Activated CD4-positive, alpha-beta T cell treated with anti-CD3 and anti-CD28 coated beads, Interleukin-2, Interleukin-6, amounts not matched to agents 100 ng/mL and 50 ng/mL, durations not matched to agents 16 hours and 8 hours (primary cell): Measurements from ENCODE around the gene COX17.
"Not testable (repeated sequence)": the region's sequence is repeated elsewhere in the genome, so short reads cannot be mapped to it uniquely, and the experiment has no call there.

ENCODE experiments used
- DNase-seq: peaks from one replicate; pipeline ENCODE4 v3.0.0-alpha.2; 2020

The COX17 gene, protein sequence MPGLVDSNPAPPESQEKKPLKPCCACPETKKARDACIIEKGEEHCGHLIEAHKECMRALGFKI

DNA sequence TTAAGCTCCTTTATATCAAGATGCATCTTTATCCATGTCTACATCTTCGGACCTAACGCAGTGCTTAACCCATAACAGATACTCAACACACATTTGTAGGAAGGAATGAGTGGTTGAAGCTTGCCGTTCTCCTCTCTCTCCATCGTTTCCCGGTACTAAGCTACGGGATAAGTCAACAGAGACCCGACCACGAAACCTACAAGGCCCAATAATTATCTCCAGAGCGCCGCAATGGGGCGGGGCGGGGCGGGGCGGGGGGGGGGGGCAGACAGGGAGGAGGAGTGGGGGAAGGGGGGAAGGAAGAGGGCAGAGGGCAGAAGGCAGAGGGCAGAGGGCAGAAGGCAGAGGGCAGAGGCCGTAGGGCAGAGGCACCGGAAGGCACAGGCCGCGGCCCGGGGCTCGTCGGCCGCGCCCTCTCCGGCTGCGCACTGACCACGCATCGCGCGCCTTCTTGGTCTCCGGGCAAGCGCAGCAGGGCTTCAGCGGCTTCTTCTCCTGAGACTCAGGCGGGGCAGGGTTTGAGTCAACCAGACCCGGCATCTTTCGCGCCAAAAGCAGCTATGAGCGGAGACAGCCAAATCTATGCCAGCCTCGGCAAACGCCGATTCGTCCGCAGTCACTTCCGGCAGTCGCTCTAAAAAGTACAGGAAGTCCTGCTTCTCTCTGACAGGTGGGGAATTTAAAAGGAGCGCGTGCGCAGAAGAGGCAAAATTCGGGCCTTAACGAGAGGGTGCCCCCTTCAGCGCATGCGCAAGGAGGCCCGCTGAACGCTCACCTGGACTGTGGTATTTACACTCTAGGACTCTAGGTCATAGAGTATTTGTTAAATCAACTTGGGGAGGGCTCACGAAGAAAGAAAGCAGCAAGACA is at the start of gene COX17:
Gene COX17 (minus strand): TSS at position 636 of the 870 bp plus-strand sequence. CDS start 96 bp downstream, at position 540.
- peak; percentile 98 for DNase-seq

DNA sequence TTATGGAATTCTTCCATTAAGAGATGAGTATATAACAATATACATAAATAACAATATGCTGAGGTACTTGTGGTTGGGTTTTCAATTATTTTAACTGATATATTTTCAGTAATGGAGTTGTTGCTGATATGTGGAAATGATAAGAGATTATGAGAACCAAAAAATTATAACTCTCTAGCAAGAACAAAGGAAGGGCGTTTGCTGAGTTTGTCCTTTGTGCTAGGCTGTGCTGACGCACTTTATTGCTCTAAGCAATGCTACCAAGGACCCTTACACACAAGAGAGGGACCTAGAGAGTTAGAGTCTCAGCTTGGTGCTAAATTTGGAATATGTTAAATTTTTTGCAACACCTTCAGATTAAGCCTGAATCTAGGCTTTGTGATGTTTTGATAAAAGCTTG is 49.7 kb upstream of the COX17 start:
- no peak for DNase-seq

DNA sequence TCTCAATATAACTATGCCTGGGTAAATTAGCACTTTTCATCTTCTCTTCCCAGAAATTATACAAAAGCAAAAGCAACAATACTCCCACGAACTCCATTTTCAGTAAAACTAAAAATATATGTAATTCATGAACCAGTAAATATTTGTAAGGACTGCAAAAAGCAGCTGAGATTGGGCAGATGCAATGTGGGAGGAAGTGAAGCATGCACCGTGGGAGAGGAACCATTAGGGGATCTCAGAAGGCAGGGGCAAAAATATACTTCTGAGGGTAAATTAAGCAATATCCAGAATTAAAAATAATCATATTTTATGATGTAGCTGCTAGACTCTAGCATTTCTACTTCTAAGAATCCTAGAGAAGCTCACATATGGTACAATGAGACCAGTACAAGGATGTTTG is 45.8 kb upstream of the COX17 start:
- DNase-seq = no peak

DNA sequence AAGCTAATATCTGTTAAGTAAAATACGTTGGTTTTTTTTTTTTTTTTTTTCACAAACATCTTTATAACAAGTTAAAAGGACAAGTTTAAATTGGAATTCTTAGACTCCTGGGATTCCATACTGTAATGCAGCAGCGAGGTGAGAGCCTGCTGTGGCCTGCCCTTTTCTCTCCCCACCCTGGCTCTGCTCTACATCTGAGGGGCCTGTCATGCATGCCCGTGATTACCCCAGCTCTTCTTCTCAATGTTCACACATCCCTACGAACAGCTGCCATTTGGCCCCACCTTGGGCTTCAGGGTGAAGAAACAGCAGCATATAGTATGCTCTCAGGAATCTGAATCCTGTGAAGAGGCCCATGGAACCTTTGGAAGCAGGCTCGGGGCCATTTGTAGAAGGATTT is 40.3 kb upstream of the COX17 start:
- no peak for DNase-seq

DNA sequence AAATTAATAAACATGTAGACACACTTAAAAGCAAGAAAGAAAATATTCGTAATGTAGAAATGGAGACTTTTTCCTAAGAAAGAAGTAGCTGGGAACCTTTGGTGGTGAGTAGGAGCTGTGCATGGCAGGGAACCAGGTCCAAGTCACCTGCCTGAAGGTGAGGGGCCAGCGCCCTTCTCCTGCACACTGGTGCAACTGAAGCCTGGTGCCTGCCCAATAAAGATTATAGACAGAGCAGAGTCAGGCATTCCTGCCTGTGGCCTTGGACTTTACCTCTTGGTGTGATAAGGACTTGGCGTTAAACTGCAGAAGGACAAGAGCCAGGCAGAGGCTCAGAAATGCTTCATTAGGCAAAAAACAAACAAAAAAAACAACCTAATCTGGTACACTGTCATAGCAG is 39.8 kb upstream of the COX17 start:
- DNase-seq = no peak

DNA sequence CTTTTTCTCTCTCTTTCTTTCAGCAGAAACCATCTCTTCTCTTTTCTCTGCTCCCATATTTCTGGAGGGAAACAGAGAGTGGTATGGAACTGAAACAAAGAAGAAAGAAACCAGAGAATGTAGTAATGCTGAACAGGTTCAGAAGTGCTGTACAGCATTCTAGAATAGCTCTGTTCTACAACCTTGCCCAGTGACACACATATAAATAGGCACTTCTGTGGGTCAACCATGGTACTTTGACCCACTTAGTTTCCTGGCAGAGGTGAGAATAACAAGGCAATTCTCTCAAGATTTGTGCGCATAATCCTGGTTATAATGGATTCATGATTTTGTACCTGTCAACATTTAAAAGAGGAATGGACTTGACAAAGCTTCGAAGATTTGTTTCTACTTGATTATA is 37.9 kb upstream of the COX17 start:
- no peak for DNase-seq

DNA sequence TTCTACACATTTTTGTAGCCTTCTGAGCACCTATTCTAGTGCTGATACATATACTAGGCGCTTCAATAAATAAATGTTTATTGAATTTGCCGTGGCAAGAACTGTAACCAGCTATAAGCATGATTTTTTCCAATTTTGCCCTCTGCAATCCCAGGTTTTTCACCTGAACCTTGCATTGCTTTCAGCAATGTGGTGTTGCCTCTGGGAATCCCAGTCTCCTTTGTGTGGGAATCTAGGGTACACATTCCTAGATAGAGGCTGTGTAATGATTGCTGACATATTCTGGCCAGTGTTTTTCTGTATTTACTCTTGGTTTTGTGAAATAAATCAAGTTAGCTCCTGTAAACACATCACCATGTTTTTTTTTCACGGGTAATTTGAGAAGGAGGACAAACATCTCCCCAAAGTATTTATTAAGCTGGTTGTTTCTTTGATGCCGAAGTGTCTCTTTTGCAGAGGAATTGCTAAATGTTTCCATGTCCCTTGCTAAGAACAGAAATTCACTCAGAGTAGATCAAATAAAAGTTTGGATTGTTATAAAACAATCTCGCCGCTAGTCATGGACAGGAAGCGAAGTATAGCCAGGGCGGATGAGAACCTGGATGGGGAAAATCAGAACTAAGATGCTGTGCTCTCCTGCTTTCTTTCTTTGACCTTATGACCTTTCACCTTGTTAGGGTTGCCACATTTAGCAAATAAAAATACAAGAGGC is 26.8 kb upstream of the COX17 start:
- DNase-seq = no peak

DNA sequence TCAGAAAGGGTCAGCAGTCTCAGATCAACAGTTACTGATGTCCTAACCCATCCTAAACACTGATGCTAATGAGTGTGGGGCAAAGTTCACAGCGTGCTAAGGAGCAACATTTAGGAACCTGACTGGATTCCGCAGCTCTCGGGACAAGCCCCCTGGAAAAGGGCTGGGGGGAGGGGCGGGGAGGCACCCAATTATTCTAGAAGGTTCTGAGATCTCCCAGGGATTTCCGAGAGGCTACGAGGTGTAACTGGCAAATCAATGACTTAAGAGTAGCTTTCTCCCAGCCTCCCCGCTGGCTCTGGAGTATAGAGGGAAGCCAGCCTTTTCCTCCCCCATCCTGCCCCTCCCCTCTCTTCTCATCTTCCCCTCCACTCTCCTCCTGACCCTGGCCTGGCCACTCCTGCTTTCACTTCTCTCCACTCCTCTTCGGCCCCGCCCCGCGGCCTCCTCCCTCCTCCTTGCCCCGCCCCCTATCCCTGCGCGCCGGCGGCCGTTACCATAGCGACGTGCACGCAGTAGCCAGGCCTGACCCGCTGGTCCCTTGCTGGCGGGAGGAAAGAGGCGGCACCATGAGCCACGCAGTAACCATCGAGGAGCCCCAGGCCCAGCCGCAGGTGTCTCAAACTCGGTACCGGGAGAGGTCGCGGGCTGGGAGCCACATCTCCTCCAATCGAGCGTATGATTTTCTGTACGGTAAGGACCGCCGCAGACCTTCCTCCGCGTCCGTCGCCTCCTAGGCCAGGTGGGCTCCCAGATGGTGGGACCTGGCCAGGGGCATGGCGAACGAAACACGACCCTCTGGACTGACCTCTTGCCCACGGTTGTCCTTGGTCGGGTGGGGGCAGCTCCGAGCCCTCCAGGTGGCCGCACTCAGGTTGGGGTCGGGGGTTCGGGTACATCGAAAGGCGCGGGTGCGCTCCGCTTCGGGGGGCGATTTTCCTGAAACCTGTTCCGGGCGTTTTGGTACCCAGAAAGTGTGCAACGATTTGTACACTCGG is 25.6 kb upstream of the COX17 start, which contains the start of gene CFAP91:
Gene CFAP91 (plus strand): TSS at position 493 of the 998 bp plus-strand sequence. CDS start 77 bp downstream, at position 570.
- peak; percentile 89 for DNase-seq

DNA sequence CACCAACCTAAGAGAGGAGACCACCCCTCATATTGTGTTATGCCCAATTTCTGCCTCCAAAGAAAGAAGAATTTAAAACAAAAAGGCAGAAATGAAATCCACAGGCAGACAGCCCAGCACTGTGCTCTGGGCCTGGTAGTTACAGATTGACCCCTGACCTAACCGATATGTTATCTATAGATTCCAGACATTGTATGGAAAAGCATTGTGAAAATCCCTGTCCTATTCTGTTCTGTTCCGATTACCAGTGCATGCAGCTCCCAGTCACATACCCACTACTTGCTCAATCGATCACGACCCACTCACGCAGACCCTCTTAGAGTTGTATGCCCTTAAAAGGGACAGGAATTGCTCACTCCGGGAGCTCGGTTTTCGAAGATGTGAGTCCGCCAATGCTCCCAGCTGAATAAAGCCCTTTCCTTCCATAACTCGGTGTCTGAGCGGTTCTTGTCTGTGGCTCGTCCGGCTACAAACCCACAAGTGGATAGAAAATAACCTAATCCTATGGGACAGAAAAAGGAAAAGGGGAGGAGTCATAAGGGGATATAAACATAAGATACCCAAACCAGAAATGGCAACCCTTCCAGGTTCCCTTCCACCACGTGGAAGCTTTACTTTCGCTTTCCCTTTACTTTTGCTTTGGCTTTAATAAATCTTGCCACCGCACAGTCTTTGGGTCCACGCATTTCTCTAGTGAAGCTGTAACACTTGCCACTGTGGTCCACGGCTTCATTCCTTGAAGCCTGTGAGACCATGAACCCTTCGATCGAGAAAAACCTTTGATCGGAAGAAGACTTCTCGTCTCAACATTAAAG is 23.9 kb upstream of the COX17 start:
- DNase-seq = no peak

DNA sequence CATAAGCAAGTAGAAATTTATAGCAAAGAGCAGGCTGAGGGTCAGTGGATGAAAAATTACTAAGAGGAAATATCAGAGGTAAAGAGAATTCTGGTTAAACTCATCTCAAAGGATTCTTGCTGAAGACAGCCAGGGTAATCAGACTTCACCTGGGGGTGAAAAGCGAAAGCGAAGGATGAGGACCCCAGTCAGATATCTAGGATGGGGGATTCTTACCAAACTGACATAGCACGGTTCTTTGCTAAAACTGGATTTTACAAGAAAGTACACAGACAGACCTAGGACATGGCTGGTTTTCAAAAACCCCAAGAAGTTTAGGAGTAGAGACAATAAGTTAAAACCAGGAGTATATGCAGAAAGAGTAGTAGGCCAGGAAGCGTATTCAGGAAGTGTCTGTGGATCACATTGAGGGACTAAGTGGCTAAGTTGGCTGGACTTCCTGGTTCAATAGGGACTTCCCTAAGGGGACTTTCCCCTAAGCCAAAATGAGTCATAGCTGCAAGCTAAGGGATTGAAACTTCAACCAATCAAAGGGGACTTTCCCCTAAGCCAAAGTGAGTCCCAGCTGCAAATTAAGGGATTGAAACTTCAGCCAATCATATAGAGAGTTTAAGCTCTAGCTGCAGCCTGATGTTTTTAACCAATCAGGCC is 23.2 kb upstream of the COX17 start:
- DNase-seq = peak; percentile 81

DNA sequence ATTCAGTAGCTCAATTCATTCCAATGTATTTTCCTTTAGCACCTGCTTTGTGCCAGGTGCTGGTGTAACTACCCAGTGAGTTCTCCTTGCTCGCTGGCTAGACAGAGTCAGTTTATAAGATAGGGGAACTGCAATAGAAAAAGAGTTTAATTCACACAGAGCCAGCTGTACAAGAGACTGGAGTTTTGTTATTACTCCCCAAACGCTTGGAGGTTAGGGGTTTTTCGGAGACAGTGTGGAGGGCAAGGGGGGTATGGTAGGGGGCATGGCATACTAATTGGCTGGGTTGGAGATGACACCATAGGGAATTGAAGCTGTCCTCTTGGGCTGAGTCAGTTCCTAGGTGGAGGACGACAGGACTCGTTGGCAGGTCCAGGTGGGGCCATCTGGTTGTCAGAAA is 20.2 kb upstream of the COX17 start:
- no peak for DNase-seq

DNA sequence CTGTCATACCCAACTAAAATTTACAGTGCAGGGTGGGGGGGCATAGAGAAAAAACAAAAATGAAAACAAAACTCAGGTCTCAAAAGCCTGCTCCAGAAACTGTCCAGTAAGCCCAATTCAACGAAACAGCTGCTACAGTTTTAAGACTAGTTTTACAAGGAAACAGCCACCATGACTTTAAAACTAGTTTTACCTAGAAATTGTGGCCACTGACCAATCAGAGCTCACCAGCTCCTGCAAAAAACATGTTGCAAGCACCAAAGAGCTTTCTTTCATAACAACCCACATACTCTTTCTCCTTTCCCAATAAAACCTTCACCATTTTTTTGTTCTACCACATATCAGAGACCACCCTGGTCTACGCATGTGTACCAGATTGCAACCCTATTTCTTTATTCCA is 18.3 kb upstream of the COX17 start:
- no peak for DNase-seq

DNA sequence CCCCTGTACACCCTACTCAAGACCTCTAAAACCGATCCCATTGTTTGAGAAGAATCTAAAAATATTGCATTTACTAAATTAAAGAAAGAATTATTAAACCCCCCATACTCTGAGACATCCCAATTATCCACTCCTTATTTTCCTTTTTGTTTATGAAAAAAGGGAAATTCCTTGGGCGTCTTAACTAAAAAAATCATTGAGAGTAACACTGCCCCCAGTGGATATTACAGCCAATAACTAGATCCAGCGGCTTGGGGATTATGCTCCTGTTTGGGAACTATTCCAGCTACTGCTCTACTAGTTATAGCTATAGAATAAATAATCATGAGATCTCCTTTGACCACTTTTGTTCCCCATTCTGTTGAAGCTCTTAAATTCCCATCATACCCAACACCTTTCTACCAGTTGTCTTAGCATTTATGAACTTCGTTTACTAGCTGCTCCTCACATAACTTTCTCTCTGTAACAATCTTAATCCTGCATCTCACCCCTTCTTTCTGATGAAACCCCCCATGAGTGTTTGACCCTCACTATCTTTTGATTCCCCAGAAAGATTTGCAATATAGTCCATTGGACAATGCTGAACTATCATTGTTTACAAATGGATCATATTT is 12.9 kb upstream of the COX17 start:
- no peak for DNase-seq

DNA sequence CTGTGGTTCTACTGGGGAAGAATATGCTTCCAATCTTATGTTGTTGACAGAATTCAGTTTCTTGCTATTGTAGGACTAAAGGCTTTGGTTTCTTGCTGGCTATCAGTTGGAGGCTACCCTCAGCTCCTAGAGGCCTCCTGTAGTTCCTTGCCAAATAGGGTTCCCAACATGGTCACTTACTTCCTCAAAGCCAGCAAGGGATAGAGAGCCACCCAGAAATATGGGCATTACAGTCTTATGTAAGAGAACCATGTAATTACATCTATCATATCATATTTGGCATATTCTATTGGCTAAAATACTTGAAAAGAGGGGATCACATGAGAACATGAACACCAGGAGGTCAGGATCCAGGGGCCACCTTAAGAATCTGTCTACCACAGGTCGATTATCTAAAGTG is 6.2 kb upstream of the COX17 start:
- DNase-seq = no peak

DNA sequence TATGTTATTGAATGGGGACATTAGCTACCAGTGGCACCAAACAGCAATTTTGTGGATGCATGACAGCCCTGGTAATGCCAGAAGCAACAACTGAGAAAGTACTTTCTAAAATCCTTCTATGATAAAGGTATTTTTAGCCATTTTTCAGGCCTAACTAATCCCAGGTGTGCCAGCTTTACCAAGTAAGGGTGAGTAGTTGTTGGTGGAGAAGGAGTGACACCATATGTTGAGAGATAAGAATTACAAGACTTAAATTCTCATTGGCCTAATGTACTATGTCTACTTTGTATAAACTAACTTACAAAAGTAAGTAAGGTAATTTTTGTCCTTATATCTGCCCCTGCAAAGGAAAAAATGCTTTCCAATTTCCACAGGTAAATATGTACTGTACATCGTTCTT is 4.1 kb upstream of the COX17 start:
- DNase-seq = peak; percentile 56

DNA sequence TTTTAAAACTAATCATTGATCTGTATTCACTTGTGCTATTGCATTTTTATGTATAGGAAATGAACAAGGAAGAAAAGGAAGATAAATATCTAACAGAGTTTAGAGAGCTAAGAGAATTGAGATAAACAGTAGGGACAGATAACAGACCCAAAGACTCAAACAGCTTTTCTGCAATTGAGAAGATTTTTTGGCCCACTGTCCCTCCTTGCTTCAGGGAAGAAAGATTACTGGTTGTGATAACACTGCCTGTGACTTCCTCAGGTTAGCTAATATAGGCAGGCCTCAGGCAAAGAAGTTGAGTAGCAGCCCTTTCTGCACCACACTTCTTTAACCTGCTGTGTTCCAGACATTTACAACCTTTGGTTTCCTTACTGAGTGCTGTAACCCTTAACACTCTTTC is 2.7 kb upstream of the COX17 start:
- no peak for DNase-seq

DNA sequence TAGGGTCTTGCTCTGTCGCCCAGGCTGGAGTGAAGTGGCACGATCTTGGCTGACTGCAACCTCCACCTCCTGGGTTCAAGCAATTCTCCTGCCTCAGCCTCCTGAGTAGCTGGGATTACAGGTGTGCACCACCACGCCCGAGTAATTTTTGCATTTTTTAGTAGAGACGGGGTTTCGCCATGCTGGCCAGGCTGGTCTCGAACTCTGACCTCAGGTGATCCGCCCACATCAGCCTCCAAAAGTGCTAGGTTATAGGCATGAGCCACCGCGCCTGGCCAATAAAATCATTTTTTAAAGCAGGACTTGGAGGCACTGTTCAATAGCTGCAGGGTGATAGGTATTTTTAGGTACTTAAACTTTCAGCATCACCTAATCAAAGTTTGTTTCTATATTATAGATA is 1.0 kb upstream of the COX17 start:
- not testable (repeated sequence) for DNase-seq

DNA sequence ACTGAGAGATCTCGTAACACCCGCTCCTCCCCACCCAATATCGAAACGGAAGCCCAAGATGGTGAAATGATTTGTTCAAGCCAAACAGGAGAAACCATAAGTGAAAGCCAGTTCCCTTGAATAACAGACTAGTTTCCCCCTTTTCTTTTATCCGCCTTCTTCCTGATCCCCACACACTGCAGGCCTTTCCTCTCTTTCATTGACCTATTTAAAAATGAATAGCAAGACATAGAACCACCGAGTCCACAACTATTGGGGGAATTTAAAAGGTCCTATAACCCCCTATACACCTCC is 382 bp upstream of the COX17 start:
- DNase-seq = no peak

DNA sequence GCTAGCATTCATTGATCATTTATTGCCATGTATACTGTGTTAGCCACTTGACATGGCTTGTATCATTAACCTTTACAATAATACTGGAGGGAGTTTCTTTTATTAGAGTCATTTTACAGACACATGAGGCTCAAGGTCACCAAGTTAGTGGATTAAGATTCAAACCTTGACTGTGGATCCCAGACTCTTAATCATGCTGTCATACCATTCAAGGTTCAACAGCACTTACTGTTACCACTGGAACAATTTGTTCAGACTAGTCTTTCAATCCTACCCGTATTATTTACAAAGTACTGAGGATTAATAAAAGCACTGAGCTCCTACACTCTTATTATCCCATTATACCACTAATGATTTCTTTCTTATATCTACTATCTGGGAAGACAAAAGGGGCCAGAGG is 1.2 kb downstream of the COX17 start:
- DNase-seq = no peak

DNA sequence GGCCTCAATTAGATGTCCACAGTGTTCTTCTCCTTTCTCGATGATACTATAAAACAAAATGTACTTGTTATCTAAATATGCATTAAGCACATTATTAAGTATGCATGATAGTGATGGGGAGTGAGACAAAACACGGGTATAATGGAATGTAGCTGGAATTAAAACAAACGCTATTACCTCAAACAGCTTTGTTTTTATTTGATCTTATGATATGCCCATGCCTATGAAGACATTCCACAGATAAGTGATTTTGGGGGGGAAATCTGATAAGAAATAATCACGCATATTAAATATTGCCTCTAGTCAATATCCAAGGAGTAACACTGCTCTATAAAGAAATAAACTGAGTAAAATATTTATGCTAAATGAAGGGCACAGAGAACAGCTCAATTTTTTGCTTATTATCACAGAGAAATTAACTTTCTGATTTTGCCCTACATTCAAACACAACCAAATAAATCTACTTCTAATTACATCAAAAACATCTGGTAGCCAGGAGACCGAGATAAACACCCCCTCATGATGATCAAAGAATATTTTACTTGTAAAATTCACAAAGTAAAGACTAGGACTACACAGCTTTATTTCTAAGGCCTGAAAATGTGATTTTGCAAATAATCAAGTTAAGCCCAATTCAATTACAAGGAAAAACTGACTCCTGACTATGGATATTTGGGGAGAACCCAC is 1.9 kb downstream of the COX17 start:
- DNase-seq = no peak

DNA sequence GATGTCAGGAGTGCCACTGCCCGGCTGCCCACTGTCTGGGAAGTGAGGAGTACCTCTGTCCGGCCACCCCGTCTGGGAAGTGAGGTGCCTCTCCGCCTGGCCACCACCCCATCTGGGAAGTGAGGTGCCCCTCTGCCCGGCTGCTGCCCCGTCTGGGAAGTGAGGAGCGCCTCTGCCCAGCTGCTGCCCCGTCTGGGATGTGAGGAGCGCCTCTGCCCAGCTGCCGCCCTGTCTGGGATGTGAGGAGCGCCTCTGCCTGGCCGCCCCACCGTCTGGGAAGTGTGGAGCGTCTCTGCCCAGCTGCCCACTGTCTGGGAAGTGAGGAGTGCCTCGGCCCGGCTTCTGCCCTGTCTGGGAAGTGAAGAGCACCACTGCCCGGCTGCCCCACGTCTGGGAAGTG is 3.3 kb downstream of the COX17 start:
- no peak for DNase-seq
